HUES6 (cell line): ENCODE results near the gene HYAL4.
"Not testable (repeated sequence)": the region's sequence is repeated elsewhere in the genome, so short reads cannot be mapped to it uniquely, and the experiment has no call there.

Experiments
- H3K27ac ChIP-seq: 2 replicates; pipeline ENCODE4 v1.7.0; 2013; ENCODE audit warnings: low read depth, mild to moderate bottlenecking, low read length, inconsistent platforms
- H3K27me3 ChIP-seq: 2 replicates; pipeline ENCODE4 v1.6.1; 2013; ENCODE audit warnings: low read length; ENCODE audit not compliant: control insufficient read depth, insufficient read depth
- H3K36me3 ChIP-seq: 2 replicates; pipeline ENCODE4 v1.6.1; 2013; ENCODE audit warnings: low read length; ENCODE audit not compliant: control insufficient read depth, insufficient read depth
- H3K4me1 ChIP-seq: 2 replicates; pipeline ENCODE4 v1.6.1; 2013; ENCODE audit warnings: low read length; ENCODE audit not compliant: control insufficient read depth, insufficient read depth
- H3K4me3 ChIP-seq: 2 replicates; pipeline ENCODE4 v1.5.1; 2013; ENCODE audit warnings: low read depth, low read length
- H3K9ac ChIP-seq: one replicate; pipeline ENCODE4 v1.6.1; 2013; ENCODE audit warnings: mild to moderate bottlenecking, low read length
- H3K9me3 ChIP-seq: 2 replicates; pipeline ENCODE4 v1.6.1; 2013; ENCODE audit warnings: low read depth, low read length; ENCODE audit not compliant: control insufficient read depth, insufficient read depth

Gene HYAL4

GRCh38 chr7:123867225-123867624 lies 22.3 kb downstream of the HYAL4 start:
- no peak overlapping the region for H3K4me3 ChIP-seq
- peaks cover 19% of the 10 kb centered on the region for H3K4me1 ChIP-seq
- H3K9ac ChIP-seq = no peak overlapping the region
- no peak overlapping the region for H3K27ac ChIP-seq
- H3K36me3 ChIP-seq = no peaks in the 10 kb centered on the region
- H3K27me3 ChIP-seq = no peaks in the 10 kb centered on the region
- H3K9me3 ChIP-seq = peaks cover 15% of the 10 kb centered on the region

- H3K27ac ChIP-seq = no peak overlapping the region
- peaks cover 3% of the 10 kb centered on the region for H3K4me1 ChIP-seq
- no peak overlapping the region for H3K4me3 ChIP-seq
- H3K9ac ChIP-seq = no peak overlapping the region
- H3K9me3 ChIP-seq = peaks cover under 1% of the 10 kb centered on the region; the same call in 1 of the 2 replicates
- H3K27me3 ChIP-seq = no peaks in the 10 kb centered on the region
- H3K36me3 ChIP-seq = no peaks in the 10 kb centered on the region
Observed at GRCh38 chr7:123871998-123872867, 27.3 kb downstream of the HYAL4 start.

DNA sequence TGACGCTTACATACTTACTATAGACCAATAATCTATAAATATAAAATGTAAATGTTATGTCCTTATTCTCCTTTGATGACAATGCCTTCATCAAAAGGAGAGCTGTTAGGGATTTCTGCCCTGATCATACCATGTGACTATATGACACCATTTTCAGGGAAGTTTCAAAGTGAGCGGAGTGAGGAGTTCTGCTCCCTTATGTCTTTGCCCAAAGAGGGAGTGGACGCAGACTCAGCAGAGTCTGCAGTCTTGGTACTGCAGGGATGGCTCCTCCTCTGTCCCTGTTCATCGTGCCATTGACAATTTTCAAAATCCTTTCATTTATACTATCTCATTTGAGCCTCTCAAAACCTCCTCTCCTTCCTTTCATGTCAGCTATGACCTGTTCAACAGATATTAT lies 27.9 kb downstream of the HYAL4 start:
- H3K4me1 ChIP-seq = peaks cover 3% of the 10 kb centered on the region
- no peak overlapping the region for H3K9ac ChIP-seq
- no peaks in the 10 kb centered on the region for H3K27me3 ChIP-seq
- H3K27ac ChIP-seq = no peak overlapping the region
- H3K9me3 ChIP-seq = no peaks in the 10 kb centered on the region
- H3K36me3 ChIP-seq = no peaks in the 10 kb centered on the region
- H3K4me3 ChIP-seq = no peak overlapping the region

DNA sequence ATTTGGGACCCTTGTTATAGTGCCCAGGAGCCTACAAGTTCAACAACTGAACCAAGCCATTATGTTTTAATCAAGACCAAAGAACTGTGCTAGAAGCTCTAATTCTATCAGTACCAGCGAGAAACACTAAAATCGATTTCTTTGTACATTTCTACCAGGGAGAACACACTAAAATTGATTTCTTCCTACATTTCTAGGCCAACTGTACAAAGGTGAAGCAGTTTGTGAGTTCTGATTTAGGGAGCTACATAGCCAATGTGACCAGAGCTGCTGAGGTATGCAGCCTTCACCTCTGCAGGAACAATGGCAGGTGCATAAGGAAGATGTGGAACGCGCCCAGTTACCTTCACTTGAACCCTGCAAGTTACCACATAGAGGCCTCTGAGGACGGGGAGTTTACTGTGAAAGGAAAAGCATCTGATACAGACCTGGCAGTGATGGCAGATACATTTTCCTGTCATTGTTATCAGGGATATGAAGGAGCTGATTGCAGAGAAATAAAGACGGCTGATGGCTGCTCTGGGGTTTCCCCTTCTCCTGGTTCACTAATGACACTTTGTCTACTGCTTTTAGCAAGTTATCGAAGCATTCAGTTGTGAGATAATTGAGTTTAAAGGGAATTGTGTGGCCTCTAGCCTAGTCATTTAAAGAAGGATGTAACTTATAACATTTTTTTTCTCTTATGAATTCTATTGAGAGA lies 31.7 kb downstream of the HYAL4 start:
- H3K9ac ChIP-seq = no peak overlapping the region
- H3K4me1 ChIP-seq = peaks cover 3% of the 10 kb centered on the region
- H3K27ac ChIP-seq = no peak overlapping the region
- no peaks in the 10 kb centered on the region for H3K9me3 ChIP-seq
- H3K4me3 ChIP-seq = no peak overlapping the region
- no peaks in the 10 kb centered on the region for H3K36me3 ChIP-seq
- no peaks in the 10 kb centered on the region for H3K27me3 ChIP-seq

GRCh38 chr7:123879628-123880027 lies 34.7 kb downstream of the HYAL4 start:
- Histone ChIP-seq H3K4me3 (no peak overlapping the region), H3K27ac (no peak overlapping the region), H3K9me3 (no peaks in the 10 kb centered on the region), H3K36me3 (no peaks in the 10 kb centered on the region), H3K4me1 (no peaks in the 10 kb centered on the region), H3K27me3 (no peaks in the 10 kb centered on the region), H3K9ac (no peak overlapping the region)

- Histone ChIP-seq H3K27me3 (no peaks in the 10 kb centered on the region), H3K4me3 (no peak overlapping the region), H3K27ac (no peak overlapping the region), H3K36me3 (no peaks in the 10 kb centered on the region), H3K4me1 (no peaks in the 10 kb centered on the region), H3K9me3 (no peaks in the 10 kb centered on the region), H3K9ac (no peak overlapping the region)
Observed at GRCh38 chr7:123881300-123881699, 36.3 kb downstream of the HYAL4 start.

DNA sequence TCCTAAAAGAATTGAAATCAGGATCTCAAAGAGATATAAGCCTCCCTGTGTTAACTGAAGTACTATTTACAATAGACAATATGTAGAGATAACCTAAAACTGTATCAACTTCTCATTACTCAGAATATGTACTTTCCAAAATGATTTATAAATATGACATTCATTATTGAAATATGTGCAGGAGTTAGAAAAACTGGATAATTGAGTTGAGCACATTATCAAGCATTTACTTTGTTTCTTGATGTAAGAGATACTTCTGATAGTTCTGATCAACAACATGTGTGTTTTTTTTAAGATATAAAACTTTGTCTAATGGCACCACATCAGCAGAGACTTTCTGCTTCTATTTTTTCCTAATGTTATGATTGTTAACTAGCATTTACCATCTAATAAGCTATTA lies 38.2 kb downstream of the HYAL4 start:
- Histone ChIP-seq H3K27ac (no peak overlapping the region), H3K9ac (no peak overlapping the region), H3K9me3 (no peaks in the 10 kb centered on the region), H3K27me3 (no peaks in the 10 kb centered on the region), H3K4me3 (no peak overlapping the region), H3K4me1 (no peaks in the 10 kb centered on the region), H3K36me3 (no peaks in the 10 kb centered on the region)

DNA sequence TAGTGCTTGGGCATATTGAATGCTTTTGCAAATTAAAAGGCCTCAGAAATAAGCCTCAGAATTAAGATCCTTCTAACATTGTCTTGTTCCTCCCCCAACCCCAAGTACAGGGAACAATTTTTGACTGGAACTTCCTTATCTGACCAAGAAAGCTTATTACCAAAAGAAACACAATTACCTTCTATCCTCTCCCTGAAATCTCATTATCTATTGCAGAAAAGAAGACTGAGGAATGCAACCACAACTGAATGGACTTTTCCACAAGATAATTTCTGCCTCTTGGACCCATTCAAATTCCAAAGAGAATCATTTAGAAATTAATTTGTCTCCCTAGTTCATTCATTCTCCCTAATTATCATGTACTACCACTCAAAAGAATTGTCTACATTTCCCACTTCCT lies 43.2 kb downstream of the HYAL4 start:
- no peaks in the 10 kb centered on the region for H3K36me3 ChIP-seq
- peaks cover 7% of the 10 kb centered on the region for H3K9me3 ChIP-seq
- no peaks in the 10 kb centered on the region for H3K4me1 ChIP-seq
- no peak overlapping the region for H3K9ac ChIP-seq
- H3K27me3 ChIP-seq = no peaks in the 10 kb centered on the region
- H3K4me3 ChIP-seq = no peak overlapping the region
- no peak overlapping the region for H3K27ac ChIP-seq

DNA sequence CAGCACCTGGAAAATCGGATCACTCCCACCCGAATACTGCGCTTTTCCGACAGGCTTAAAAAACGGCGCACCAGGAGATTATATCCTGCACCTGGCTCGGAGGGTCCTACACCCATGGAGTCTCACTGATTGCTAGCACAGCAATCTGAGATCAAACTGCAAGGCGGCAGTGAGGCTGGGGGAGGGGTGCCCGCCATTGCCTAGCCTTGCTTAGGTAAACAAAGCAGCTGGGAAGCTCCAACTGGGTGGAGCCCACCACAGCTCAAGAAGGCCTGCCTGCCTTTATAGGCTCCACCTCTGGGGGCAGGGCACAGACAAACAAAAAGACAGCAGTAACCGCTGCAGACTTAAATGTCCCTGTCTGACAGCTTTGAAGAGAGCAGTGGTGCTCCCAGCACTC lies 49.8 kb downstream of the HYAL4 start:
- H3K36me3 ChIP-seq, H3K4me3 ChIP-seq, H3K27ac ChIP-seq, H3K9ac ChIP-seq, H3K27me3 ChIP-seq, H3K4me1 ChIP-seq: not testable (repeated sequence)
- H3K9me3 ChIP-seq = peaks cover 19% of the 10 kb centered on the region

GRCh38 chr7:123901101-123901500 lies 56.1 kb downstream of the HYAL4 start:
- Histone ChIP-seq H3K4me1 (no peaks in the 10 kb centered on the region), H3K4me3 (no peak overlapping the region), H3K27me3 (no peaks in the 10 kb centered on the region), H3K27ac (no peak overlapping the region), H3K9me3 (peaks cover 31% of the 10 kb centered on the region), H3K9ac (no peak overlapping the region), H3K36me3 (no peaks in the 10 kb centered on the region)

- Histone ChIP-seq H3K4me3 (no peak overlapping the region), H3K27ac (no peak overlapping the region), H3K36me3 (no peaks in the 10 kb centered on the region), H3K9ac (no peak overlapping the region), H3K4me1 (peaks cover 3% of the 10 kb centered on the region; the same call in 1 of the 2 replicates), H3K27me3 (no peaks in the 10 kb centered on the region), H3K9me3 (peaks cover 40% of the 10 kb centered on the region)
Observed at GRCh38 chr7:123905714-123906113, 60.7 kb downstream of the HYAL4 start.
